ENCODE results near the gene KRT86.
A peak's percentile ranks its signal among the peaks of the same experiment; 100 is the strongest.

KRT86 gene

DNA sequence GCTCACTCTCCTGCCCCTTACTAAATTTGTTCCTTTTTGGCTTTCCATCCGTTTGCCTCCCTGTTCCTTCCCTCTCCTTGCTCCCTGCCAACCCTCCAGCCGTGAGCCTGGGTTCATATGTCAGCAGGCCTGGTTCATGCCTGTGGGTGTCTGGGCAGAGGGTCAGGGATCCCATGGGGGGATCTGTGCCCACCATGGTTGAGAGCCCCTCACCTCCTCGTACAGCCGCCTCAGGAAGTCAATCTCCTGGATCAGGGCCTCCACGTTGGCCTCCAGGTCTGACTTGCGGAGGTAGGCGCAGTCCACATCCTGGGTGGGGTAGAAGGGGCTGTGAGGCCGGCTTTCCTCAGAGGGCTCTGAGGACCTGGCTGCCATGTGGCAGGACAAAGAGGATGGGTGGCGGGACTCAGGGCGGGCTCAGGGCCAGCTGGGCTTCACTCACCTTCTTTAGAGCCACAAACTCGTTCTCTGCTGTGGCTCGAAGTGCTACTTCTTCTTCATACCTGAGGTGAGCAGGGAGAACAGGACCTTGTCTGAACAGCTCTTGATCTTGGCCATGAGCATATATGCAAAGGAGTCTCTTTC, 43.1 kb downstream of the KRT86 start:
- DNase-seq = no peak

DNA sequence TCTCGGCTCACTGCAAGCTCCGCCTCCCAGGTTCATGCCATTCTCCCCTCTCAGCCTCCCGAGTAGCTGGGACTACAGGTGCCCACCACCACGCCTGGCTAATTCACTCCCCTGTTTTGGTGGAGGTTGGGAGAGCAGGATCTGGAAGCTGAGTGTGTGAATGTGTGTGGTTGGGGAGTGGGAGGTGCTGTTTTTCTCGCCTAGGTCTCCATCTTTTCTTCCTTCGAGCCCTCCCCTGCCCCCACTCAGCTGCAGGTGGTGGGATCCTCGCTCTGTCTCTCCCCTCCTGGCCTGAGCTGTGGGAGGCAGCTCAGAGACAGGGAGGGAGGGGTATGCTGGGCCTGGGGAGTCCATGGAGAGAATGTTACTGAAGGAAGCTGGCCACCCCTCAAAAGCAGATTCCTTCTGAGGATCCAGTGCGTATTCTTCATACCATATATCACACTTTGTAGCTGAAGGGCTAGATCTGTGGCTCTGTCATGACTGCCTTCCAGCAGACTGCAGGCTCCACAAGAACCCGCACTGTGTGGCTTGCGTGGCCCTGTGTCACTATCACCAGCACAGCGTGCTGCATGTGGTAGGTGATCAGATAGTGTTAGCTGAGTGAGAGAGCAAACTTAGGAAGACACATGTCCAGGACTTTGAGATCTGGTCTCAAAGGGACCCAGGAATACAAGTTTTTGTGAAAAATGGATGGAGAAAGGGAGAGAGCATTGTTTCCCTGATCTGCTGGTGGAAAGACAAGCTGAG, 44.0 kb downstream of the KRT86 start:
- no peak for DNase-seq

- DNase-seq = no peak
These were observed 44.7 kb downstream of the KRT86 start for GRCh38 chr12:52319097-52319496.

DNA sequence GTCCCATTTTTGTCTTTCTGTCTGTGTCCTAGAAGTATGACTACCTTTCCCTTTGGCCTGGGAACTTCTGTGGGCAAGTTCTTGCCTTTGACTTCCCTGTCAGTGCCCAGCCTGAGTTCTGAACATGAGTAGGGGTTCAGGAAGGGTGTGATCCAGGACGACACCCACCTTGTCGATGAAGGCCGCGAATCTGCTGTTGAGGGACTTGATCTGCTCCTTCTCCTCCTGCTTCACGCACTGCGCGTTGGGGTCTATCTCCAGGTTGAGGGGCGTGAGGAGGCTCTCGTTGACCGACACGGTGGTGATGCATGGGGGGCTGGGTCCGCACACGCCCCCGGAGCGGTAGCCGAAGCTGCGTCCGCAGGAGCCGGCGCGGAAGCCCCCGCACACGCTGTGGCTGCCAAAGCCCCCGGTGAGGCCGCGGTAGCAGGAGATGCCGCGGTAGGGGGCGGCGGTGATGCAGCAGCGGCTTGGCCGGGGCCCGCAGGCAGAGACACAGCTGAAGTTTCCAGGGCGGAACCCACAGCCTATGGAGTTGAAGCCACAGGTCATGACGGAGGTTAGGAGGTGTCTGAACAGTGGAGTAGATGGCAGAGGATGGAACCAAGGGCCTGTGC, 46.4 kb downstream of the KRT86 start, which contains the start of gene KRT83:
KRT83 (minus strand) TSS at position 615 of the 617 bp plus-strand sequence; CDS start at position 552, 63 bp downstream.
- no peak for DNase-seq

GRCh38 chr12:52321418-52321817, 47.0 kb downstream of the KRT86 start:
- DNase-seq = no peak

GRCh38 chr12:52322069-52322468, 47.6 kb downstream of the KRT86 start:
- DNase-seq = no peak

DNA sequence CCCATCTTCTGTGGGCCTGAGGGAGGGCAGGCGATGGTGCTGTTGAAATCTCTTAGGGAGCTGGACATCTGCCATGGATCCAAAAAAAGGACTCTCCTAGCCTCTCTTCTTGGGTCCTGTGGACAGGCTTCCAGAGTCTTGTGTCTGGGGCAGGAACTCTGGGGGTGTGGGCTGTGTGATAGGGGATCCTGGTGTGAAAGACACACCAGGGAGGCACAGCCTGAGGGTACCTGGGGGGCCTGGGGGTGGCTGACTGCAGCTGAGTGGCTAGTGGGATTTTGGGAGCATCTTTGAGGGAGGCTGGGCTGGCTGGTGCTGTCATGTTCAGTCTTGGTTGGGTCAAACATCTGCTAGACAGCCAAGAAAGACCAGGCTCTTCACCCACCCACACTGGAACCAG, 48.6 kb downstream of the KRT86 start:
- DNase-seq = no peak

GRCh38 chr12:52323416-52324152, 49.1 kb downstream of the KRT86 start:
- no peak for DNase-seq

GRCh38 chr12:52324153-52324444, 49.7 kb downstream of the KRT86 start:
- no peak for DNase-seq

DNA sequence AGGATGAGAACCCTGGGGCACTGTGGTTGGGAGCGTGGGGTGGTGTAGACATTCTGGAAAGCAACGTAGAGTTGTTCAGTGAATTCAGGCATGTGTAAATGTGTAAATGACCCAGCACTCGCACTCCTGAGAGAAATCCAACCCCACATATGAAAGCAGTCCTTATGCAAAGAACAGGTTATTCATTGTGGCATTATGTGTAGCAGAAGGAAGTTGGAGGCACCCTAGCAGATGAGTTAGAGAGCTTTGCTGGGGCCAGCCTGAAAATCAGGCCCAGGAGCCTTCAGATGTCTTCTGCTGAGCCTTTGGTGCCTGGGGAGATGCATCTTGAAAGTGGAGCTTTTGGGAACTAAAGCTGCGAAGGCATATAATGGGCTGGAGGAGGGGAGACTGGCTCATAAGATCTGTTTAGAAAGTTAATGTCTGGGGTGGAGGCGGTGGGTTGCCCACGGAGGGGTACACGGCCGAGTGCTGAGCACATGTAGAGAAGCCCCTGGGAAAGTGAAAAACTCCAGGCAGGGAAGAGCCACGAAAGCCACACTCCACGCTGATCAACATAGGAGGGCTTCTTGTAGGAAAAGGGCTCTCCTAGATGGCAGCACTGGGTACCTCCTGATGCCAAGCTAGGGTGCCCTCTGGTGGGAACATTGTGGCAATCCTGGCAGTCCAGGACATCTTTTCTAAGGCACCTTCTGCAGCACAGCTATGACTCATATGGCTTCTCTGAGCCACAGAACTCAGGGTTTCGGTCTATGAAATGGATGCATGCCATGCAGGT, 52.8 kb downstream of the KRT86 start:
- DNase-seq = peak; percentile 63

- DNase-seq = no peak
These were observed 53.5 kb downstream of the KRT86 start for GRCh38 chr12:52327830-52328500.

- DNase-seq = no peak
These were observed 56.6 kb downstream of the KRT86 start for GRCh38 chr12:52331039-52331438.

- no peak for DNase-seq
These were observed 57.4 kb downstream of the KRT86 start for GRCh38 chr12:52331833-52332232.

DNA sequence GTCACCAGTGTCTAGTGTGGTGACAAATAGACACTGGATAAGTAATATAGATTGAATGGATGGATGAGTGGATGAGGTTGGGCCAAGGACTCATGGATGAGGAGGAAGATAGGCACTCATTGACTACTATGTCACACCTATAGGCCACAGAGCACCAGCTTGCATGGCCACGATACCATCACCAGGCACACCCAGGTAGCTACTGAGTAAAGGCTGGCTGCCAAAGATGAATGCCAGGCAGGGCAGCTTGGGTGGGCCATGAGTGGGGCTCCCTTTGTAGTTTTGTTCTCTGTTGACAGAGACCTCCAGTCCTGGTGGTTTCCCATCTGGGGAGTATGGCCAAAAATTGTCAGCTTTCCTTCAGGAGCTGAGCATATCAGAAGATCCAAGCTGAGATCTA, 57.9 kb downstream of the KRT86 start:
- no peak for DNase-seq

- DNase-seq = no peak
These were observed 58.9 kb downstream of the KRT86 start for GRCh38 chr12:52333321-52333720.

- no peak for DNase-seq
These were observed 59.7 kb downstream of the KRT86 start for GRCh38 chr12:52334185-52334584.

- DNase-seq = no peak
These were observed 61.3 kb downstream of the KRT86 start for GRCh38 chr12:52335598-52336262.

- DNase-seq = no peak
These were observed 62.2 kb downstream of the KRT86 start for GRCh38 chr12:52336641-52337040.

- DNase-seq = no peak
These were observed 62.6 kb downstream of the KRT86 start for GRCh38 chr12:52337054-52337453.

DNA sequence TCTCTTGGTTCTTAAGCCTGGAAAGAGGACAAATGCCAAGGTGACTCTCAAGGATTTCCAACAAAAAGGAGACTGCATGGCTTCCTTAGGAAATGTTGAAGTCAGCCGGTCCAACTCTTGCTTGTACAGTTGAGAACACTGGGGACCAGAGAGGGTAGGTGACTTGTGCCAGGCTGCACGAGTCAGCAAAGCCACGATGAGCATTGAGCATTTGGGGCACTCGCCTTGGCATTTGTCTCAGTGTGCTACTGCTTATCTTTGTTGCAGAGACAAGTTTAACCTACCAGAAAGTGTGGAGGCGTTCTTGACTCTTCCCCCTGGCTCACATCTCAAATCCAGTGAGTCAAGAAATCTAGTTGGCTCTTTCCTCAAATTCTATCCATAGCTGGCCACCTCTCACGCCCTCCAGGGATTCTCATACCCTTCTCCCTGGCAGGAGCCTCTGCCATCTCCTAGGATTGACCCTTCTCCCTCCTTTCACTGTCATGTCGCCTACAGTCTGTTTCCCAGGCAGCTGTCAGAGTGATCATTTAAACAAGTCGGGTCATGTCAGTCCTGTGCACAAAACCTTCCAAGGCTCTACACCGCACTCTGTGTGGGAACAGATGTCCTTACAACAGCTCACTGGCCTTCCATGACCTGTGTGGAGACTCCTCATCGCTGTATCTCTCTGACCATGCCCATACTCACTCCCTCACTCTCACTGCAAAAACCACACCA, 64.0 kb downstream of the KRT86 start:
- DNase-seq = no peak

DNA sequence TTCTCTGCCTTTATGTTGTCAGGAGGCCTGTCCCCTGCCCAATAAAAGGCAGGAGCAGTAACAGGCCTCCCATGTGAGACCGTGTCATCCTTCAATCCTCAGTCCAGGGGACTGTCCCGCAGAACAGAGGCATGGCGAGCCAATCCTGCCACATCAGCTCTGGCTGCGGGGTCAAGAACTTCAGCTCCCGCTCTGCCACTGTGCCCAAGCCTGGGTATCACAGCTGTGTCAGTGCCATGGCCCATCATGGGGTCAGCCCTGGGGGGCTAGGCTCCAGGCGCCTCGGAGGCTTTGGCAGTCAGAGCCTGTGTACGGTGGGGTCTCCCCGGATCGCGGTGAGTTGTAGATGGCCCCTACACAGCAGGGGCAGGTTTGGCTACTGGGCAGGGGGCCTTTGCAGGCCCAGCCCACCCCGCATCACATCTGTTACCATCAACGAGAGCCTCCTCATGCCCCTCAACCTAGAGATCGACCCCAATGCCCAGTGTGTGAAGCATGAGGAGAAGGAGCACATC, 66.7 kb downstream of the KRT86 start:
- no peak for DNase-seq

Measured in NK-92 treated with Interleukin-12 subunit alpha and Interleukin-12 subunit beta, amount 100 ng/mL, for 24 hours (cell line).